Mammary microvascular endothelial cell (primary cell): ENCODE data around the gene AP2S1. TPM values are rescaled to one million over a fixed set of nuclear protein-coding genes. Genes with fewer than 3 reads are reported as not detected.

Experiments
- total RNA-seq: library from RNA; depleted of rRNA; stranded (reverse); fragments of >200 nt; gene quantifications from 2 replicates; pipeline ENCODE4 v1.2.3, GENCODE V29; 2015

The AP2S1 gene
- total RNA-seq, result 277 and 285 TPM in 2 replicates

GRCh38 chr19:46850228-46851203 is at the start of gene AP2S1:
AP2S1 (minus strand) TSS chr19:46850846; CDS start chr19:46850766, 80 bp downstream.

GRCh38 chr19:46860846-46861690 is 10.4 kb upstream of the AP2S1 start, which contains the start of gene ARHGAP35:
ARHGAP35 (plus strand) TSS chr19:46860997; CDS start chr19:46918676, 57,679 bp downstream.

GRCh38 chr19:46788262-46788967 is 62.2 kb downstream of the AP2S1 start, which contains the start of gene SLC1A5:
SLC1A5 (minus strand) TSS chr19:46788594; CDS start chr19:46787965, 629 bp downstream.

Other genes starting within 250 kb of the AP2S1 start
- gene CALM3, start 249.5 kb downstream of the AP2S1 start, total RNA-seq, result 296 and 299 TPM in 2 replicates
- 0.67 and 2.7 TPM in 2 replicates for gene PTGIR, start 225.8 kb downstream of the AP2S1 start, total RNA-seq
- not detected in 2 replicates for gene GNG8, start 214.6 kb downstream of the AP2S1 start, total RNA-seq
- gene DACT3, start 189.7 kb downstream of the AP2S1 start, total RNA-seq, result 0.20 and 0.33 TPM in 2 replicates
- gene PRKD2, start 133.7 kb downstream of the AP2S1 start, total RNA-seq, result 48.8 and 53.1 TPM in 2 replicates
- gene FKRP, start 104.8 kb downstream of the AP2S1 start, total RNA-seq, result 23.0 and 24.8 TPM in 2 replicates
- 68.0 and 78.3 TPM in 2 replicates for gene STRN4, start 104.4 kb downstream of the AP2S1 start, total RNA-seq
- 98.3 and 101 TPM in 2 replicates for gene SLC1A5, start 62.3 kb downstream of the AP2S1 start, total RNA-seq
- gene ARHGAP35, start 10.2 kb upstream of the AP2S1 start, total RNA-seq, result 19.3 and 22.4 TPM in 2 replicates
- gene NPAS1, start 169.0 kb upstream of the AP2S1 start, total RNA-seq, result not detected in 2 replicates
- 56.9 and 67.6 TPM in 2 replicates for gene TMEM160, start 197.8 kb upstream of the AP2S1 start, total RNA-seq